ENCODE measurements around the gene PAK1IP1.

PAK1IP1 gene

DNA sequence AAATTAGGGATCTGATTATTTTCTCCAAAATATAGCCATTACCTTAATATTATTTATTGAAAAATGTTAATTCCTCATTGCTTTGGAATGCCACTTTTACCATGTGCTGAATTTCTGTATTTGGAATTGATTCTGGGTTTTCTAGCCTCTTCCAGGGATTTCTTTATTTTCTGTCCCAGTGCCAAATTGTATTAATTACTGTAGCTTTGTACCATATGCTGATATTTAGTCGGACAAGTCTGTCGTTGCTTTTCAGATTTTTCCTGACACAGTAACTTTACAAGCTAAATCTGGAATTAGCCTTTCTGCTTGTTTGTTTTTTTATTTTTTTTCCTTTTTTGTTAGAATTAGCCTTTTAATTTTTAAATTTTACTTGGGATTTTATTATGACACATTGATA, 42.0 kb downstream of the PAK1IP1 start:
- TF ChIP-seq TAF1 (IDR thresholded peaks at IDR 0.05; ENCODE audit: borderline replicate concordance, insufficient read depth, low read length) = no peak
- no peak for TF ChIP-seq SIN3A (IDR thresholded peaks at IDR 0.05; ENCODE audit: borderline replicate concordance, insufficient read depth, low read length)
- TF ChIP-seq, protein P1, sequence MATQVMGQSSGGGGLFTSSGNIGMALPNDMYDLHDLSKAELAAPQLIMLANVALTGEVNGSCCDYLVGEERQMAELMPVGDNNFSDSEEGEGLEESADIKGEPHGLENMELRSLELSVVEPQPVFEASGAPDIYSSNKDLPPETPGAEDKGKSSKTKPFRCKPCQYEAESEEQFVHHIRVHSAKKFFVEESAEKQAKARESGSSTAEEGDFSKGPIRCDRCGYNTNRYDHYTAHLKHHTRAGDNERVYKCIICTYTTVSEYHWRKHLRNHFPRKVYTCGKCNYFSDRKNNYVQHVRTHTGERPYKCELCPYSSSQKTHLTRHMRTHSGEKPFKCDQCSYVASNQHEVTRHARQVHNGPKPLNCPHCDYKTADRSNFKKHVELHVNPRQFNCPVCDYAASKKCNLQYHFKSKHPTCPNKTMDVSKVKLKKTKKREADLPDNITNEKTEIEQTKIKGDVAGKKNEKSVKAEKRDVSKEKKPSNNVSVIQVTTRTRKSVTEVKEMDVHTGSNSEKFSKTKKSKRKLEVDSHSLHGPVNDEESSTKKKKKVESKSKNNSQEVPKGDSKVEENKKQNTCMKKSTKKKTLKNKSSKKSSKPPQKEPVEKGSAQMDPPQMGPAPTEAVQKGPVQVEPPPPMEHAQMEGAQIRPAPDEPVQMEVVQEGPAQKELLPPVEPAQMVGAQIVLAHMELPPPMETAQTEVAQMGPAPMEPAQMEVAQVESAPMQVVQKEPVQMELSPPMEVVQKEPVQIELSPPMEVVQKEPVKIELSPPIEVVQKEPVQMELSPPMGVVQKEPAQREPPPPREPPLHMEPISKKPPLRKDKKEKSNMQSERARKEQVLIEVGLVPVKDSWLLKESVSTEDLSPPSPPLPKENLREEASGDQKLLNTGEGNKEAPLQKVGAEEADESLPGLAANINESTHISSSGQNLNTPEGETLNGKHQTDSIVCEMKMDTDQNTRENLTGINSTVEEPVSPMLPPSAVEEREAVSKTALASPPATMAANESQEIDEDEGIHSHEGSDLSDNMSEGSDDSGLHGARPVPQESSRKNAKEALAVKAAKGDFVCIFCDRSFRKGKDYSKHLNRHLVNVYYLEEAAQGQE (IDR thresholded peaks at IDR 0.05; ENCODE audit: insufficient read depth in 1 of 2, low read depth in 2 of 2, low read length in 2 of 2) = no peak
- no peak for TF ChIP-seq FOXP2 (optimal IDR thresholded peaks at IDR 0.05; ENCODE audit: borderline replicate concordance, extremely low read depth, extremely low read length, insufficient read depth)
- no peak for TF ChIP-seq POLR2AphosphoS5 (IDR thresholded peaks at IDR 0.05; ENCODE audit: low read depth, low read length)

DNA sequence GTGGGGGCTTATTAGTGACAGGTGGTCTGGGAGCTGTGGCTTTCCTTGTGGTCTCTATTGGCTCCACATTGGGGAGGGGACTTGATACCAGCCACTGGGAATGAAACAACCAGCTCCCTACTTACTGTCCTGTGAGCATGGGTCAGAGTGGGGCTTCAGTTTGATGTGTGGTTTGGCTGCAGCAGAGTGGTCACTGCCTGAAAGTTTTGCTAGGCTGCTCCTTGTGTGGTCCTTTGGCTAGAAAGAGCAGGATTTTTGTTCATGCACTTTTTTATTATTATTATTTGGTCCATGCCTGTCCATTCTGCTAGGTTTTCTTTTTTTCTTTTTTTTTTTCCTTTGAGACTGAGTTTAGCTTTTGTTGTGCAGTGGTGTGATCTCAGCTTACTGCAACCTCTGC, 45.3 kb downstream of the PAK1IP1 start:
- no peak for TF ChIP-seq FOXP2 (optimal IDR thresholded peaks at IDR 0.05; ENCODE audit: borderline replicate concordance, extremely low read depth, extremely low read length, insufficient read depth)
- no peak for TF ChIP-seq TAF1 (IDR thresholded peaks at IDR 0.05; ENCODE audit: borderline replicate concordance, insufficient read depth, low read length)
- TF ChIP-seq, protein P1 (IDR thresholded peaks at IDR 0.05; ENCODE audit: insufficient read depth in 1 of 2, low read depth in 2 of 2, low read length in 2 of 2) = no peak
- TF ChIP-seq SIN3A (IDR thresholded peaks at IDR 0.05; ENCODE audit: borderline replicate concordance, insufficient read depth, low read length) = no peak
- no peak for TF ChIP-seq POLR2AphosphoS5 (IDR thresholded peaks at IDR 0.05; ENCODE audit: low read depth, low read length)

DNA sequence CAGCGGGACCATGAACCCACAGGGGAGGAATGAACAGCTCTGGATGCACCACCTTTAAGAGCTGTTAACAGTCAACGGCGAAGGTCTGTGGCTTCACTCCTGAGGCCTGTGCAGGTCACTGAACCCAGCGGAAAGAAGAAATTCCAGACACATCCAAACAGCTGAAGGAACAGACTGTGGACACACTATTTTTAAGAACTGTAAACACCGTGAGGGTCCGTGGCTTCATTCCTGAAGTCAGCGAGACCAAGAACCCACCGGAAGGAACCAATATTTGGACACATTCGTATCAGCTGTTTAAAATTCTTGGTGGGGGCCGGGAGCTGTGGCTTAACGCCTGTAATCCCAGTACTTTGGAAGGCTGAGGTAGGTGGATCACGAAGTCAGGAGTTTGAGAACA, 47.5 kb downstream of the PAK1IP1 start:
- no peak for TF ChIP-seq SIN3A (IDR thresholded peaks at IDR 0.05; ENCODE audit: borderline replicate concordance, insufficient read depth, low read length)
- TF ChIP-seq TAF1 (IDR thresholded peaks at IDR 0.05; ENCODE audit: borderline replicate concordance, insufficient read depth, low read length) = no peak
- no peak for TF ChIP-seq POLR2AphosphoS5 (IDR thresholded peaks at IDR 0.05; ENCODE audit: low read depth, low read length)
- TF ChIP-seq, protein P1 (IDR thresholded peaks at IDR 0.05; ENCODE audit: insufficient read depth in 1 of 2, low read depth in 2 of 2, low read length in 2 of 2) = no peak
- no peak for TF ChIP-seq FOXP2 (optimal IDR thresholded peaks at IDR 0.05; ENCODE audit: borderline replicate concordance, extremely low read depth, extremely low read length, insufficient read depth)

DNA sequence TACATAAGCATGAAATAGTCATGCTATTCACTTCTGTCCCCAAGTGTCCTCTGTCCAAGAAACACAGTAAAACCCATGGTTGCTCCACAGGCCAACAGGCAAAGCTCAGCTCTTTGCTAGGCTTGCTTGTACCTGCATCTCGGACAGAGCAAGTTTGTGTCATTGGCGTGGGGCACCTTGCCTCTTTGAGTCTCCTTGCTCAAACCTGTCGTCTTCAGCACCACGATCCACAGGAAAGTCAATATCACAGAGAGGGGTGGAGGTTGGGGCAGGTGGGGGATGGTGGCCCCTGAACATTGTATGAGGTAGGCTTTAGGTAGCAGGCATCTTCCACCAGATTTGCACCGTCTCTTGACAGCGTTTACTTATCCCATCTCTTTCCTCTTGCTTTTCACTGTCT, 48.7 kb downstream of the PAK1IP1 start:
- no peak for TF ChIP-seq TAF1 (IDR thresholded peaks at IDR 0.05; ENCODE audit: borderline replicate concordance, insufficient read depth, low read length)
- no peak for TF ChIP-seq FOXP2 (optimal IDR thresholded peaks at IDR 0.05; ENCODE audit: borderline replicate concordance, extremely low read depth, extremely low read length, insufficient read depth)
- no peak for TF ChIP-seq SIN3A (IDR thresholded peaks at IDR 0.05; ENCODE audit: borderline replicate concordance, insufficient read depth, low read length)
- no peak for TF ChIP-seq POLR2AphosphoS5 (IDR thresholded peaks at IDR 0.05; ENCODE audit: low read depth, low read length)
- TF ChIP-seq, protein P1 (IDR thresholded peaks at IDR 0.05; ENCODE audit: insufficient read depth in 1 of 2, low read depth in 2 of 2, low read length in 2 of 2) = no peak

DNA sequence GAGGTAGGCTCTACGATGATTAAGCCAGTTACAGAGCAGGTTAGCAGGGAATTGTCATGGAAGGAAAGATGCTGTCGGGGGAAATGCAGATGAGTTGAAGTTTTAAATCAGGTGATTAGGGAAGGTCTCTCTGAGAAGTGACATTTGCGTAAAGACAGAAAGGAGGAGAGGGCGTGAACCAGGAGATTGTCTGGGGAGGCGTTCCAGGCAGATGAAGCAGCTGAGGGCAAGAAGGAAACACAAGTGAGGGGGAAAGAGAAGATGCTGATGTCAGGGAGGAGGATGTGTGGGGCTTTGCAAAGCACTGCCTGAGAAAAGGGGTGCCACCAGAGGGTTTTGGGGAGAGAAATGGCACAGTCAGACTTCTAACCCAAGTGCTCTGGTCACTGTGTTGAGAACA, 50.3 kb downstream of the PAK1IP1 start:
- TF ChIP-seq TAF1 (IDR thresholded peaks at IDR 0.05; ENCODE audit: borderline replicate concordance, insufficient read depth, low read length) = no peak

All from PFSK-1 (cell line).